Left ventricle myocardium superior (tissue), 1 donor: ENCODE measurements around the gene SPR. TPM values are rescaled to one million over a fixed set of nuclear protein-coding genes. Genes with fewer than 3 reads are reported as not detected.

Experiments
- total RNA-seq: library from RNA; stranded (reverse); fragmentation: NEBNext Ultra II Directional; extraction: Animal tissue kit (Norgen Biotek cat#: 25700); gene quantifications from one replicate; pipeline ENCODE4 v1.2.1, GENCODE V29; 2021
- donor health status: DM: no; HTN: yes; CAD: no; lungs with severe emphysema.

Gene SPR
- total RNA-seq, 1 donor from 2014 or later = 55.8 TPM

Other genes with a start within 250 kb of the SPR start
- gene EXOC6B, start 61.4 kb upstream of the SPR start, total RNA-seq = 122 TPM
- not detected for gene EMX1, start 30.1 kb downstream of the SPR start, total RNA-seq
- gene SFXN5, start 184.3 kb downstream of the SPR start, total RNA-seq = 8.6 TPM
- gene RAB11FIP5, start 225.5 kb downstream of the SPR start, total RNA-seq = 19.4 TPM